IMR-90 (cell line): Measurements from ENCODE around the gene CAV3. TPM values are rescaled to one million over a fixed set of nuclear protein-coding genes. Genes with fewer than 3 reads are reported as not detected.

ENCODE experiments used
- ATAC-seq: fragments of 200-7000 bp; cut with Tn5 transposase; 2 replicates; pipeline ENCODE4 v1.9.1; 2020; ENCODE audit warnings: low read depth, mild to moderate bottlenecking, moderate library complexity
- BruUV-seq: library from RNA; stranded (reverse); fragments of 400-500 nt; replicated peaks from 2 replicates; lab custom pipeline; 2021; lab: Mats Ljungman, UMichigan
- CTCF ChIA-PET: fragments of 300-600 bp; formaldehyde crosslinking; extraction: SDS; loops from one replicate; lab custom pipeline; 2021; ENCODE audit warnings: antibody characterized with exemption; lab: Yijun Ruan, JAX
- POLR2A ChIA-PET: fragments of 300-600 bp; sonication (Branson Sonifier 250); formaldehyde crosslinking; loops from one replicate; lab custom pipeline; 2022; ENCODE audit warnings: antibody characterized with exemption; ENCODE audit not compliant: unreplicated experiment; lab: Charles Lee
- DNase-seq: peaks from one replicate; pipeline ENCODE4 v3.0.0; 2013
- H2AFZ ChIP-seq: replicated peaks from 2 replicates; pipeline ENCODE3; 2013; ENCODE audit warnings: low read length, mild to moderate bottlenecking; ENCODE audit not compliant: poor library complexity
- H2AK5ac ChIP-seq: 2 replicates; pipeline ENCODE4 v1.6.1; 2013; ENCODE audit warnings: low read depth, low read length, inconsistent platforms
- H2AK9ac ChIP-seq: replicated peaks from 2 replicates; pipeline ENCODE3; 2013; ENCODE audit warnings: mild to moderate bottlenecking, low read depth, low read length, moderate library complexity; ENCODE audit not compliant: poor library complexity
- H2BK120ac ChIP-seq: 2 replicates; pipeline ENCODE4 v1.6.1; 2013; ENCODE audit warnings: low read depth, low read length, inconsistent platforms
- H2BK15ac ChIP-seq: 3 replicates; pipeline ENCODE4 v1.6.1; 2013; ENCODE audit warnings: low read depth, low read length, inconsistent platforms
- H2BK20ac ChIP-seq: 2 replicates; pipeline ENCODE4 v1.6.1; 2013; ENCODE audit warnings: low read depth, mild to moderate bottlenecking, inconsistent platforms, low read length, moderate library complexity
- H2BK5ac ChIP-seq: 2 replicates; pipeline ENCODE4 v1.6.1; 2013; ENCODE audit warnings: mild to moderate bottlenecking, low read depth, low read length, inconsistent platforms; ENCODE audit not compliant: poor library complexity, severe bottlenecking
- H3K14ac ChIP-seq: replicated peaks from 2 replicates; pipeline ENCODE4 v1.6.1; 2013; ENCODE audit warnings: low read depth, low read length, inconsistent platforms
- H3K18ac ChIP-seq: 2 replicates; pipeline ENCODE4 v1.6.1; 2013; ENCODE audit warnings: low read depth, low read length, control low read depth
- H3K23ac ChIP-seq: 2 replicates; pipeline ENCODE4 v1.6.1; 2013; ENCODE audit warnings: low read depth, low read length, inconsistent platforms
- H3K27ac ChIP-seq: 2 replicates; pipeline ENCODE4 v1.5.1; 2013; ENCODE audit warnings: mild to moderate bottlenecking, control low read depth, low read length; ENCODE audit not compliant: insufficient read depth
- H3K27me3 ChIP-seq: 2 replicates; pipeline ENCODE4 v1.6.1; 2013; ENCODE audit warnings: low read length; ENCODE audit not compliant: control insufficient read depth, insufficient read depth
- H3K36me3 ChIP-seq: 2 replicates; pipeline ENCODE4 v1.6.1; 2013; ENCODE audit warnings: low read length, mixed read lengths; ENCODE audit not compliant: control insufficient read depth, insufficient read depth
- H3K4ac ChIP-seq: 2 replicates; pipeline ENCODE4 v1.6.1; 2013; ENCODE audit warnings: low read depth, low read length, inconsistent platforms
- H3K4me1 ChIP-seq: 2 replicates; pipeline ENCODE4 v1.6.1; 2013; ENCODE audit warnings: low read length, mixed read lengths; ENCODE audit not compliant: control insufficient read depth, insufficient read depth
- H3K4me2 ChIP-seq: 2 replicates; pipeline ENCODE4 v1.6.1; 2013; ENCODE audit warnings: low read depth, mild to moderate bottlenecking, control low read depth, low read length, moderate library complexity
- H3K4me3 ChIP-seq: 2 replicates; pipeline ENCODE4 v1.5.1; 2013; ENCODE audit warnings: low read depth, mild to moderate bottlenecking, control low read depth, low read length, moderate library complexity; ENCODE audit not compliant: insufficient read depth
- H3K56ac ChIP-seq: 2 replicates; pipeline ENCODE4 v1.6.1; 2013; ENCODE audit warnings: low read length, inconsistent platforms; ENCODE audit not compliant: insufficient read depth; ENCODE audit errors: extremely low read depth
- H3K79me1 ChIP-seq, 2 experiments: 2 replicates each; pipeline ENCODE4 v1.6.1; 2013; ENCODE audit warnings: low read length in 2 of 2, inconsistent platforms in 1 of 2, low read depth in 1 of 2
- H3K9ac ChIP-seq: 2 replicates; pipeline ENCODE4 v1.6.1; 2013; ENCODE audit warnings: low read depth, low read length, control low read depth
- H3K9me1 ChIP-seq: 2 replicates; pipeline ENCODE4 v1.6.1; 2013; ENCODE audit warnings: low read length, inconsistent platforms; ENCODE audit not compliant: insufficient read depth
- H3K9me3 ChIP-seq: 2 replicates; pipeline ENCODE4 v1.6.1; 2013; ENCODE audit warnings: low read length; ENCODE audit not compliant: control insufficient read depth, insufficient read depth
- H4K20me1 ChIP-seq: 2 replicates; pipeline ENCODE4 v1.6.1; 2013; ENCODE audit warnings: low read length, inconsistent platforms; ENCODE audit not compliant: insufficient read depth
- H4K5ac ChIP-seq: 2 replicates; pipeline ENCODE4 v1.6.1; 2013; ENCODE audit warnings: mild to moderate bottlenecking, low read depth, low read length, control low read depth
- H4K8ac ChIP-seq, 2 experiments: 2 replicates each; pipeline ENCODE4 v1.6.1; 2013; ENCODE audit warnings: low read depth in 2 of 2, low read length in 2 of 2, control low read depth in 1 of 2, inconsistent platforms in 1 of 2
- H4K91ac ChIP-seq: 2 replicates; pipeline ENCODE4 v1.6.1; 2013; ENCODE audit warnings: low read depth, low read length, inconsistent platforms; ENCODE audit not compliant: insufficient read depth
- CHD1 ChIP-seq: IDR thresholded peaks from 2 replicates; pipeline ENCODE4 v1.6.1; 2012; ENCODE audit warnings: low read depth, low read length, improper control_type of control experiment
- ELK1 ChIP-seq: fragments of 150-350 bp; IDR thresholded peaks from 2 replicates; pipeline ENCODE4 v1.6.1; 2016; ENCODE audit warnings: low read depth, mild to moderate bottlenecking, low read length, moderate library complexity, borderline replicate concordance
- MAZ ChIP-seq: IDR thresholded peaks from 2 replicates; pipeline ENCODE4 v1.6.1; 2012; ENCODE audit warnings: low read depth, mild to moderate bottlenecking, low read length, improper control_type of control experiment, moderate library complexity, borderline replicate concordance
- MXI1 ChIP-seq: IDR thresholded peaks from 2 replicates; pipeline ENCODE4 v1.6.1; 2012; ENCODE audit warnings: low read depth, mild to moderate bottlenecking, low read length, moderate library complexity, borderline replicate concordance
- POLR2A ChIP-seq: IDR thresholded peaks from 2 replicates; pipeline ENCODE4 v1.6.1; 2012; ENCODE audit warnings: mild to moderate bottlenecking, low read depth, low read length
- RAD21 ChIP-seq: IDR thresholded peaks from 2 replicates; pipeline ENCODE4 v1.6.1; 2012; ENCODE audit warnings: low read length, improper control_type of control experiment
- RCOR1 ChIP-seq: IDR thresholded peaks from 2 replicates; pipeline ENCODE4 v1.6.1; 2012; ENCODE audit warnings: mild to moderate bottlenecking, low read length, improper control_type of control experiment; ENCODE audit not compliant: insufficient replicate concordance
- RFX5 ChIP-seq: IDR thresholded peaks from 2 replicates; pipeline ENCODE4 v1.8.0; 2012; ENCODE audit warnings: low read depth, mild to moderate bottlenecking, low read length, moderate library complexity
- SMC3 ChIP-seq: fragments of 150-350 bp; IDR thresholded peaks from 2 replicates; pipeline ENCODE4 v1.6.1; 2016; ENCODE audit warnings: low read depth, mild to moderate bottlenecking, antibody characterized with exemption, low read length, moderate library complexity
- WGBS, 2 experiments: methylation state at CpG; one replicate each; pipeline versions ENCODE4 v1.1.5 to v1.1.7; 2013; ENCODE audit warnings: missing lambda C conversion rate in 2 of 2; ENCODE audit not compliant: insufficient read length in 1 of 2; ENCODE audit errors: extremely low coverage in 2 of 2; 5-methylcytosine and 5-hydroxymethylcytosine counted together
- dilution Hi-C: fragments of 300-500 bp; cut with HindIII; formaldehyde crosslinking; loops from one replicate; pipeline ENCODE4 v1.14.3; 2018; ENCODE audit warnings: low sequenced_read_pairs; ENCODE audit not compliant: unreplicated experiment
- in situ Hi-C: fragments of 300-500 bp; cut with MboI; formaldehyde crosslinking; loops from 3 replicates; pipeline ENCODE4 v1.14.3; 2019; ENCODE audit warnings: low sequenced_read_pairs, inconsistent platforms, mixed read lengths
- intact Hi-C: fragments of 100-400 bp; cut with micrococcal nuclease; formaldehyde crosslinking; loops from 2 replicates; pipeline ENCODE4 v1.10.0; 2022
- polyA plus RNA-seq, 3 experiments: library from polyadenylated mRNA; depleted of rRNA; stranded (reverse); fragments of >200 nt; gene quantifications; 2 replicates each; pipeline ENCODE4 v1.2.3, GENCODE V29; 2012; ENCODE audit warnings: low replicate concordance in 1 of 3
- total RNA-seq: library from RNA; depleted of rRNA; stranded (reverse); fragments of >200 nt; gene quantifications from 2 replicates; pipeline ENCODE4 v1.2.3, GENCODE V29; 2012

CAV3 gene
- total and polyA plus RNA-seq, 2 of the 4 experiments (the other 2 are of a cell fraction) = 0.17 to 0.36 TPM

GRCh38 chr3:8729479-8729878, 4.1 kb upstream of the CAV3 start (continued):
- no peak for TF ChIP-seq ELK1

- in situ Hi-C loops (loop anchor here (25.0 kb wide), 1 partner anchor 293 kb away; no protein-coding TSS in a partner anchor), intact Hi-C loops (no loop called here), dilution Hi-C loops (no loop called here)
- H4K5ac ChIP-seq = no peak overlapping the region
- ATAC-seq (peak; percentile 35; the same call in 1 of the 2 replicates), DNase-seq (peak; percentile 27)
- H3K4me3 ChIP-seq = no peak overlapping the region
- H3K9me3 ChIP-seq = no peaks in the 10 kb centered on the region; the same call in 1 of the 2 replicates
- H3K9ac ChIP-seq = no peak overlapping the region
- no peak overlapping the region for H3K27ac ChIP-seq
- H2BK120ac ChIP-seq = no peak overlapping the region
- BruUV-seq = no TSS peak
- H2BK20ac ChIP-seq = no peak overlapping the region
- H3K36me3 ChIP-seq = no peaks in the 10 kb centered on the region
- peak overlapping the region; percentile 46 for H2AFZ ChIP-seq
- no peak overlapping the region for H3K18ac ChIP-seq
- no peaks in the 10 kb centered on the region for H3K79me1 ChIP-seq
- TF ChIP-seq RAD21 = no peak
- no peak for TF ChIP-seq MXI1
- TF ChIP-seq CHD1 = no peak
- TF ChIP-seq RFX5 = no peak
- no peak for TF ChIP-seq POLR2A
- no peak for TF ChIP-seq RCOR1
- no peak for TF ChIP-seq SMC3
- TF ChIP-seq MAZ = no peak
- H4K20me1 ChIP-seq = no peaks in the 10 kb centered on the region
- peaks cover 2% of the 10 kb centered on the region; the same call in 1 of the 2 replicates for H3K4me1 ChIP-seq
- H4K8ac ChIP-seq = no peak overlapping the region
- 0% methylated on average over 1 of the region's 3 CpGs; no CpG with 5 or more reads in 1 of the 2 experiments for WGBS, 2 experiments
- no peak overlapping the region for H3K56ac ChIP-seq
- H2AK5ac ChIP-seq = no peak overlapping the region
- no peak overlapping the region for H3K23ac ChIP-seq
- H3K27me3 ChIP-seq = no peaks in the 10 kb centered on the region; the same call in 1 of the 2 replicates
- H2AK9ac ChIP-seq = no peak overlapping the region
- no peak overlapping the region for H4K91ac ChIP-seq
- H3K4me2 ChIP-seq = no peak overlapping the region
- CTCF ChIA-PET = no interaction called here
- H2BK5ac ChIP-seq = no peak overlapping the region
- no peak overlapping the region for H2BK15ac ChIP-seq
- H3K14ac ChIP-seq = no peak overlapping the region; the same call in 1 of the 2 replicates
- POLR2A ChIA-PET = interaction anchor here (0.6 kb wide), 1 partner anchor 236 kb away, joined by 3 read pairs; no protein-coding TSS in a partner anchor
- no peaks in the 10 kb centered on the region for H3K9me1 ChIP-seq
- no peak overlapping the region for H3K4ac ChIP-seq
Measured at GRCh38 chr3:8730656-8731055, 2.9 kb upstream of the CAV3 start.
